HEK293 (cell line): Measurements from ENCODE around the gene DBX1.

Experiments used
- FEZF1 ChIP-seq: fragments of 450-650 bp; formaldehyde crosslinking; IDR thresholded peaks from 2 replicates; pipeline ENCODE4 v1.5.1; 2016; ENCODE audit warnings: missing biosample characterization, missing genetic modification characterization
- REPIN1 ChIP-seq: fragments of 450-650 bp; formaldehyde crosslinking; IDR thresholded peaks from 2 replicates; pipeline ENCODE4 v1.5.1; 2017; ENCODE audit warnings: missing biosample characterization, missing genetic modification characterization, low read depth
- SP2 ChIP-seq: fragments of 450-650 bp; formaldehyde crosslinking; IDR thresholded peaks from 2 replicates; pipeline ENCODE4 v1.5.1; 2016; ENCODE audit warnings: missing biosample characterization, missing genetic modification characterization
- ZBTB8A ChIP-seq: fragments of 450-650 bp; formaldehyde crosslinking; IDR thresholded peaks from 2 replicates; pipeline ENCODE4 v1.5.1; 2016; ENCODE audit warnings: missing biosample characterization, missing genetic modification characterization
- ZNF544 ChIP-seq: fragments of 450-650 bp; formaldehyde crosslinking; IDR thresholded peaks from 2 replicates; pipeline ENCODE4 v1.5.0; 2017; ENCODE audit warnings: missing biosample characterization, missing genetic modification characterization
- ZNF747 ChIP-seq: fragments of 450-650 bp; formaldehyde crosslinking; IDR thresholded peaks from 2 replicates; pipeline ENCODE4 v1.5.1; 2016; ENCODE audit warnings: missing biosample characterization, missing genetic modification characterization
- TF ChIP-seq, protein P1 (sequence below): fragments of 450-650 bp; formaldehyde crosslinking; IDR thresholded peaks from 2 replicates; pipeline ENCODE4 v1.5.1; 2016; ENCODE audit warnings: missing biosample characterization, missing genetic modification characterization
- TF ChIP-seq, protein P2 (sequence below): fragments of 450-650 bp; formaldehyde crosslinking; IDR thresholded peaks from 2 replicates; pipeline ENCODE4 v1.5.1; 2016; ENCODE audit warnings: missing biosample characterization, missing genetic modification characterization, low read depth
- TF ChIP-seq, protein P3 (sequence below): fragments of 450-650 bp; formaldehyde crosslinking; IDR thresholded peaks from 2 replicates; pipeline ENCODE4 v1.5.1; 2016; ENCODE audit warnings: missing biosample characterization, missing genetic modification characterization

DNA sequence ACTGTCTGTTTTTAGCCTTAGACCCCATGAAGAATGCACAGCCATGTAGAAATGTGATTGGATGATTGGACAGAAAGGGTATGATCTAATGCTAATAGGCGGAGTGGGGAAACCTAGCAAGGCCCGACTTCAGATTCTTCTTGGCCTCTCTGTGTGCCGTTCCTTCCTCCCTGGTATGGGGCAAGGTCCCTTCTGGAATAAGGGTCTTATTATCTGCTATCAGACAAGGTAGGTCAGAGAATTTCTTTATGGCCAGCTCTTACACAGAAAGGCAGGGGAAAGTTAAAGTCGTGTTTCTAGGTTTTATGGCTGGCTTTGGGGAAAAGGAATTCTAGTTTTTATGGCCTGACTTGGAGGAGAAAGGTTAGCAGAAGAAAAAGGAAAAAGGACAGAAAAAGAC is 30.6 kb downstream of the DBX1 start:
- TF ChIP-seq ZNF544 (tag by site-specific recombination), result no peak
- TF ChIP-seq, protein P1, sequence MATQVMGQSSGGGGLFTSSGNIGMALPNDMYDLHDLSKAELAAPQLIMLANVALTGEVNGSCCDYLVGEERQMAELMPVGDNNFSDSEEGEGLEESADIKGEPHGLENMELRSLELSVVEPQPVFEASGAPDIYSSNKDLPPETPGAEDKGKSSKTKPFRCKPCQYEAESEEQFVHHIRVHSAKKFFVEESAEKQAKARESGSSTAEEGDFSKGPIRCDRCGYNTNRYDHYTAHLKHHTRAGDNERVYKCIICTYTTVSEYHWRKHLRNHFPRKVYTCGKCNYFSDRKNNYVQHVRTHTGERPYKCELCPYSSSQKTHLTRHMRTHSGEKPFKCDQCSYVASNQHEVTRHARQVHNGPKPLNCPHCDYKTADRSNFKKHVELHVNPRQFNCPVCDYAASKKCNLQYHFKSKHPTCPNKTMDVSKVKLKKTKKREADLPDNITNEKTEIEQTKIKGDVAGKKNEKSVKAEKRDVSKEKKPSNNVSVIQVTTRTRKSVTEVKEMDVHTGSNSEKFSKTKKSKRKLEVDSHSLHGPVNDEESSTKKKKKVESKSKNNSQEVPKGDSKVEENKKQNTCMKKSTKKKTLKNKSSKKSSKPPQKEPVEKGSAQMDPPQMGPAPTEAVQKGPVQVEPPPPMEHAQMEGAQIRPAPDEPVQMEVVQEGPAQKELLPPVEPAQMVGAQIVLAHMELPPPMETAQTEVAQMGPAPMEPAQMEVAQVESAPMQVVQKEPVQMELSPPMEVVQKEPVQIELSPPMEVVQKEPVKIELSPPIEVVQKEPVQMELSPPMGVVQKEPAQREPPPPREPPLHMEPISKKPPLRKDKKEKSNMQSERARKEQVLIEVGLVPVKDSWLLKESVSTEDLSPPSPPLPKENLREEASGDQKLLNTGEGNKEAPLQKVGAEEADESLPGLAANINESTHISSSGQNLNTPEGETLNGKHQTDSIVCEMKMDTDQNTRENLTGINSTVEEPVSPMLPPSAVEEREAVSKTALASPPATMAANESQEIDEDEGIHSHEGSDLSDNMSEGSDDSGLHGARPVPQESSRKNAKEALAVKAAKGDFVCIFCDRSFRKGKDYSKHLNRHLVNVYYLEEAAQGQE (tag by site-specific recombination), result no peak
- no peak for TF ChIP-seq ZNF747 (tag by site-specific recombination)
- no peak for TF ChIP-seq SP2 (tag by site-specific recombination)
- TF ChIP-seq, protein P2, sequence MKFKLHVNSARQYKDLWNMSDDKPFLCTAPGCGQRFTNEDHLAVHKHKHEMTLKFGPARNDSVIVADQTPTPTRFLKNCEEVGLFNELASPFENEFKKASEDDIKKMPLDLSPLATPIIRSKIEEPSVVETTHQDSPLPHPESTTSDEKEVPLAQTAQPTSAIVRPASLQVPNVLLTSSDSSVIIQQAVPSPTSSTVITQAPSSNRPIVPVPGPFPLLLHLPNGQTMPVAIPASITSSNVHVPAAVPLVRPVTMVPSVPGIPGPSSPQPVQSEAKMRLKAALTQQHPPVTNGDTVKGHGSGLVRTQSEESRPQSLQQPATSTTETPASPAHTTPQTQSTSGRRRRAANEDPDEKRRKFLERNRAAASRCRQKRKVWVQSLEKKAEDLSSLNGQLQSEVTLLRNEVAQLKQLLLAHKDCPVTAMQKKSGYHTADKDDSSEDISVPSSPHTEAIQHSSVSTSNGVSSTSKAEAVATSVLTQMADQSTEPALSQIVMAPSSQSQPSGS (tag by site-specific recombination), result no peak
- no peak for TF ChIP-seq REPIN1 (tag by site-specific recombination)
- no peak for TF ChIP-seq FEZF1 (tag by site-specific recombination)
- TF ChIP-seq, protein P3, sequence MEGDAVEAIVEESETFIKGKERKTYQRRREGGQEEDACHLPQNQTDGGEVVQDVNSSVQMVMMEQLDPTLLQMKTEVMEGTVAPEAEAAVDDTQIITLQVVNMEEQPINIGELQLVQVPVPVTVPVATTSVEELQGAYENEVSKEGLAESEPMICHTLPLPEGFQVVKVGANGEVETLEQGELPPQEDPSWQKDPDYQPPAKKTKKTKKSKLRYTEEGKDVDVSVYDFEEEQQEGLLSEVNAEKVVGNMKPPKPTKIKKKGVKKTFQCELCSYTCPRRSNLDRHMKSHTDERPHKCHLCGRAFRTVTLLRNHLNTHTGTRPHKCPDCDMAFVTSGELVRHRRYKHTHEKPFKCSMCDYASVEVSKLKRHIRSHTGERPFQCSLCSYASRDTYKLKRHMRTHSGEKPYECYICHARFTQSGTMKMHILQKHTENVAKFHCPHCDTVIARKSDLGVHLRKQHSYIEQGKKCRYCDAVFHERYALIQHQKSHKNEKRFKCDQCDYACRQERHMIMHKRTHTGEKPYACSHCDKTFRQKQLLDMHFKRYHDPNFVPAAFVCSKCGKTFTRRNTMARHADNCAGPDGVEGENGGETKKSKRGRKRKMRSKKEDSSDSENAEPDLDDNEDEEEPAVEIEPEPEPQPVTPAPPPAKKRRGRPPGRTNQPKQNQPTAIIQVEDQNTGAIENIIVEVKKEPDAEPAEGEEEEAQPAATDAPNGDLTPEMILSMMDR (tag by site-specific recombination), result no peak
- TF ChIP-seq ZBTB8A, result no peak
